Measurements from ENCODE around the gene PHACTR1.
A peak's percentile ranks its signal among the peaks of the same experiment; 100 is the strongest.

PHACTR1 gene

DNA sequence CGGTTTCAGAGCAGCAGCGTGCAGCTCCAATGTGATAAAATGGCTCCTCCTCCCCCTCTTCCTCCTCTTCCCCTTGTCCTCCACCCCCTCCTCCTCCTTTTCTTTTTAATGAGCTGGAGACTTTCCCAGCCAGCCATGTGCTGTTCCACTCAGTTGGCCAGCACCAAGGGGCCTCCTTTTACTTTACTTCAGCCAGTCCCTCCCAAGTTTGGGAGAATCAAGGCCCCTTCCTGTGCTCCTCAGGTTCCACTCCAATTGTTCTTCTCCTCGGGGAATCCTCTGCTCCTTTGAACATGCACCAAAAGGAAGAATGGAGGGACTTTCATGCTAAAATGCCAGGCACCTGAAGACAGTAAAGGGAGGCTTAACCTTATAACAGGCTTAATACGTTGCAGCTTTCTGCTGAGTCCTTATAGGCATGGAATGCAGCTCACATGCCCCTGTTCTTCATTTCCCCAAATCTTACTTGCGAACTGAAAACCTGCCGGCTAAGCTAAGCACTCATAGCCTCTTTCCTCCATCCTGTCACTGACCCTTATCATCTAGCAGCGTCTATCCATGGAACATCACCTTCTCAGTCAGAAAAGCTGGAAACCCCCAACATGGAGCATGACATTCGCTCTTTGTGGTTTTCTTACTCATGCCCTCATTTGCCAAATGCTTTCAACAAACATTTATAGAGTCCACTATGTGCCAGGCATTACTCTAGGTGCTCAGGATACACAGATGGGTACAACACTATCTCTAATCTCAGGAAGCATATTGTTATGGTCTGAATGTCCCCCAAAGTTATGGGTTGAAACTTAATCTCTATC is 170.6 kb downstream of the PHACTR1 start:
- DNase-seq = no peak
- in situ Hi-C loops (cut with MboI; ENCODE audit: low pct_unique_long_range_greater_than_20kb, low sequenced_read_pairs) = loop anchor here (25.0 kb wide), 1 partner anchor 250 kb away; no protein-coding TSS in a partner anchor

DNA sequence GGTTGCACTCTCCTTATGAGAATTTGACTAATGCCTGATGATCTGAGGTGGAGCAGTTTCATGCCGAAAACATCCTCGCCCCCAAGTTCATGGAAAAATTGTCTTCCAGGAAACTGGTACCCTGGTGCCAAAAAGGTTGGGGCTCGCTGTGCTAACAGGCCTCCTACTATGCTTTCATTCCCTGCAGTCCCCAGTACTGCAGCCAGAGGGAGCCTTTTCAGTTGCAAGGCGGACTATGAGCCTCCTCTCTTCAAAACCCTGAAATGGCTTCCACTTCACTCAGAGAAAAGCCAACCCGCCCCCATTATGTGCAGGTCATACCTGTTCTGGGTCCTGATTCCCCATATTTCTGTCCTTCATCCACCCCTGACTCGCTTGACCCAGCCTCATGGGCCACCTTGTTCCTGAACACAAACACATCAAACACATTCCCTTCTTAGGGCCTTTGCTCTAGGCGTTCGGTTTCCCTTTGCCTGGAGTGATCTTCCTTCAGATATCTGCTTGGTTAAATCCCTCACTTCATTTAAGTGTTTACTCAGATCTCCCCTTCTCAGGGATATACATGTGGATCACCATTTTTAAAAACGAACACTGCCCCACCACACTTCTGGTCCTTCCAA is 173.7 kb downstream of the PHACTR1 start:
- in situ Hi-C loops (cut with MboI; ENCODE audit: low pct_unique_long_range_greater_than_20kb, low sequenced_read_pairs) = loop anchor here (25.0 kb wide), 1 partner anchor 253 kb away; no protein-coding TSS in a partner anchor
- DNase-seq = peak; percentile 14

DNA sequence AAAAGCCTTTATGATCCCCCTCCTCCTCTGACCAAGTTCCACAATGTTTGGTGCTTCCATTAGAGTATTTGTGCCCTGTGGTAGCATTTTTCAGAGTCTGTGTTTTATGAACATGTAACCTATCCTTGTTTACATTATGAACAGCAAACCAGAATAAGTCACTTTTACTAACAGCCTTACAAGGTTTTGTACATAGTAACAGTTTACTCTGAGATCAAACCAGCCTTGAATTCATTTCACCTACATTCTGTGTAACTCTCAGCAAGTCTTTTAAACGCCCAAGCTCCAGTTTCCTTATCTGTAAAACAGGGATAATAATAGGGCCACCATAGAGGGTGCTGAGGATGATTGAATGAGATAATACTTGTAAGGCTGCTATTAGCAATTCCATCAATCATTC is 175.0 kb downstream of the PHACTR1 start:
- no peak for DNase-seq
- in situ Hi-C loops (cut with MboI; ENCODE audit: low pct_unique_long_range_greater_than_20kb, low sequenced_read_pairs) = loop anchor here (25.0 kb wide), 1 partner anchor 254 kb away; no protein-coding TSS in a partner anchor

DNA sequence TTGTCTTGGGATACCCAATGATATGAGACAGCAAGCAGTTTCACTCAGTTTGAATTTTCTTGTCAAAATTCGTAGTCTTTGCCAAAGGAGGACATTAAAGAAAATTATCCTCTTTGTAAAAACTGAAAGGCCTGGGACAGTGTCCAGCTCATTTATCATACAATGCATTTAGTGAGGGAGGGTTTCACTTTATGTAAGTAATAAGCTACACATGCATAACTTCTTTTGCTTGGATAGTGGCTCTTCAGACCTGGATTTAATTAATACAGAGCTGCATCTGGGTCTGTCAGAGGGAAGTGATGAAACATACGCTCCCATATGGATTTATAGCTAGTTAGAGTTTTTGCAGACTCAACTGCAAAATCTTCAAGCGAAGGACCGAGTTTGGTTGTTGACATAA is 175.6 kb downstream of the PHACTR1 start:
- no peak for DNase-seq
- in situ Hi-C loops (cut with MboI; ENCODE audit: low pct_unique_long_range_greater_than_20kb, low sequenced_read_pairs) = loop anchor here (25.0 kb wide), 1 partner anchor 255 kb away; no protein-coding TSS in a partner anchor

DNA sequence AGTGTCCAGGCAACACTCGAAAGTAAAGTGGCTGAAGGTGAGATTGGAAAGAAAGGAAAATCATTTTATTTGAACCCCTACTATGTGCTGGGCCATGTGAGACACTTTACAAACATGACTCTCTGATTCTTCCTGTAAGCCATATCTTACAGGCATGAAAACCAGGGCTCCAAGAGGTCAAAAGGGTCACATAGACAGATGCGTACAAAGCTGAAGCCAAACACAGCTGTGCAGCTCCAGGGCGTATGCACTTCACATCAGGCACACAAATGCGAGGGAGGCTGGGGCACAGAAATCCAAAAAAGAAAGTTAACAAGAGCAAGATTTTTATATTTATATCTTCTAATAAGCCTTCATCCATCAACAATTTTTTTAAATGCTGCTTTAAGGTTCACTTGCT is 176.5 kb downstream of the PHACTR1 start:
- in situ Hi-C loops (cut with MboI; ENCODE audit: low pct_unique_long_range_greater_than_20kb, low sequenced_read_pairs) = loop anchor here (25.0 kb wide), 1 partner anchor 256 kb away; no protein-coding TSS in a partner anchor
- DNase-seq = no peak

DNA sequence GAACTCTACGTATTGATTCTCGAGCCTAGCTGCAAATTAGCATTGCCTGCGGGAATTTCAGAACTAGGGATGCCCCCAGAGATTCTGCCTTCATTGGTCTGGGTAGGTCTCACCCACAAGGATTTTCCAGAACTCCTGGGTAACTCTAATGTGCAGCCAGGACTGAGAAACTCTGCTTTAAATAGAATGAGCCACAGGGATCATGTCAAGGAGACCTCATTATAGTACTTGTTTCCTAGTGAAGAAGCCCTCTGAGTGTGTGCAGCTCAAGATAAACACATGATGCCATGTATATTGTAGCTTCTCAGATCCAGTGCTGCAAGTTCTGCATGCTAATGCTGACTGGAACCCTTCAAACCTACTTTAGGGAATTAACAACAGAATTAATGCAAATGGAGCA is 179.2 kb downstream of the PHACTR1 start:
- no peak for DNase-seq
- in situ Hi-C loops (cut with MboI; ENCODE audit: low pct_unique_long_range_greater_than_20kb, low sequenced_read_pairs) = loop anchor here (25.0 kb wide), 1 partner anchor 258 kb away; no protein-coding TSS in a partner anchor

DNA sequence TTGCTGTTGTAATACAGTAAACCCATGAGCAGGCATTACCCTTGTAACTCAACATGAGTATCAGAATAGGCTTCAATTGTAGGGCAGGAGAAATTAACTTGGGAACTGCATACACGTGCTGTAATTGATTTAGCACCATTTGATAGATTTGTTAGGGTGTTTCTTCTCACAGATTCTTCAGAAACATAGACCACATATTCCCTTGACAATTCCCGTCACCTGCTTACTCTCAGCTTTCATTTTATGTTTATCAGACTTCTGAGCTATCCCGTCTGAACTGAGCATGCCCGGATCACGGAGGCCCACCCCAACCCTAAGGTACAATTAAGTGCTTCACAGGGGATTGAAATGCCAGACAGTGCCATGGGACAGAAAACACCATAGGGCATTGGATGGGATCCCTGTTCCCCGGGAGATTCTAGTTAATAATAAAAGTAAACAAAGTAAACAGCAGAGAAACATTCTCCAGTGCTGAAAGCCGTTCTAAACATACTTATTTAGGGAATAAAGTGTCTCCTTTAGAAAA is 179.7 kb downstream of the PHACTR1 start:
- DNase-seq = no peak
- in situ Hi-C loops (cut with MboI; ENCODE audit: low pct_unique_long_range_greater_than_20kb, low sequenced_read_pairs) = loop anchor here (25.0 kb wide), 1 partner anchor 259 kb away; no protein-coding TSS in a partner anchor

DNA sequence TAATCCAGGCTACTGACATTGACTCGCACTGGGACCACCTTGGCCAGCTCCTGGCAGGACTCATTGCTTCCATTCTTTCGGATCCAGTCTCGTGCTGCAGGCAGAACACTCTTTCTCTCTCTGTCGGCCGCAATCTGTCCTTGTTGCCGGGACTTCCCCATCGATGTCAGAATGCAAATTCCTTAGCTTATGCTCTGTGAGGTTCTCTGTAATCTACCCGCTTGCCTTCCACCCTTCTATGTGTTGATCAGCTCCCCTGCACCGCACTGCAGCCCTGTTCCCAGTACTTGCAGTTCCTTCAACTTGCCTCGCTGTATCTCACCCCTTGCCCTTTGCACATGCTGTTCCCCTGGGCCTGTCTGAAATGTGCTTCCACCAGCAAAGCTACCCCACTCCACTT is 182.0 kb downstream of the PHACTR1 start:
- in situ Hi-C loops (cut with MboI; ENCODE audit: low pct_unique_long_range_greater_than_20kb, low sequenced_read_pairs) = loop anchor here (25.0 kb wide), 1 partner anchor 261 kb away; no protein-coding TSS in a partner anchor
- no peak for DNase-seq

DNA sequence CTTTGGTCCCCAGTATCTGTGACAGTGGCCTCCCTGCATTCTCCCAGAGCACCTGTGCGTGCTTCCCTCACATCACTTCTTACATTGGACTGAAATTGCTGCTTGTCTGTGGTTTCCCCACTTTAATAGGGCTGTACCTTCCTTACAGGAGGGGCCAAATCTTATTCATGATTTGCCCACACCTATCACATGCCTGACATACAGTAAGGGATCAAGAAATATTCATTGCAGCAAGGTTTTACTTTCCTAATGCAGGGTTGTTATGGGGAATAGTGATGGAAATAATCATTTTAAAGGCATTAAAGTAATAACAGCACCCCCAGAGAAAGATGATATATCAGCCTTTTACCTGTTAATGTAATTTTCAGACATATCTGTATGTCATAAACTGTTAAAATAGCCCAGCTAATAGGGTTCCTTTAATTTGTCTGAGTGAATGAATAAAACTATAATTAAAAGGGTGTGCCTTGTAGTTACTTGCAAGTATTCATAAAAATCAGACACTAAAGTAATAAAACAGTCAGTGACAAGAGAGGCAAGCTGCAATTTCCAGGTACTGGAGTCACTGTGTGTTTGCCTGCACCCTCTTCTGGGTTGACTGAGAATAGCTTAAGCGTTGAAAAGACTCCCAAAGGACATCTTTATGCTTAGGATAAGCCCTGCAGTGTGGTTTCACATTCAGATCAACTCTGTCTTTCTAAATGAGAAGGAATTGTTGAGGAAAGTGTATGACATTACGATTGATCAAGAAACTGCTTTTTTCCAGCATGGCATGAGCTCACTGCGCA is 182.7 kb downstream of the PHACTR1 start:
- in situ Hi-C loops (cut with MboI; ENCODE audit: low pct_unique_long_range_greater_than_20kb, low sequenced_read_pairs) = loop anchor here (25.0 kb wide), 1 partner anchor 262 kb away; no protein-coding TSS in a partner anchor

DNA sequence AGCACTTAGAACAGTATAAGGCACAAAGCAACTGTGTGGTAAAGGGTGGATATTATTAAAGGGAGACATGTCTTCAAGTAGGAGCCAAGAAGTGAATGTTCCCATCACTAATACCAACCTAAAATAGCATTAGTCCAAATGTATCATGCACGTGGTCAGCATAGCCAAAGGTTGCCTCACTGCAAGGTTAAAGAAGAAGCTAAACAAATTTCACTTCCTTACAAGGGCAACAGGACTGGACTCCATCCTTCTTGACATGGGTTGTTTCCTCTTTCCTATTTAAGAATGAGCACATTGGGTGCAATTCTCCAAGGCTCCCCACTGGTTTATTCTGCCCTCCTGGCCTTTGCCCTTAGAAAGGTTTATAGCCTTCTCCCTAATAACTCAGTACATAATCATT is 186.7 kb downstream of the PHACTR1 start:
- in situ Hi-C loops (cut with MboI; ENCODE audit: low pct_unique_long_range_greater_than_20kb, low sequenced_read_pairs) = no loop called here
- no peak for DNase-seq

More for the DNA sequence above, 182.7 kb downstream of the PHACTR1 start:
- no peak for DNase-seq

DNA sequence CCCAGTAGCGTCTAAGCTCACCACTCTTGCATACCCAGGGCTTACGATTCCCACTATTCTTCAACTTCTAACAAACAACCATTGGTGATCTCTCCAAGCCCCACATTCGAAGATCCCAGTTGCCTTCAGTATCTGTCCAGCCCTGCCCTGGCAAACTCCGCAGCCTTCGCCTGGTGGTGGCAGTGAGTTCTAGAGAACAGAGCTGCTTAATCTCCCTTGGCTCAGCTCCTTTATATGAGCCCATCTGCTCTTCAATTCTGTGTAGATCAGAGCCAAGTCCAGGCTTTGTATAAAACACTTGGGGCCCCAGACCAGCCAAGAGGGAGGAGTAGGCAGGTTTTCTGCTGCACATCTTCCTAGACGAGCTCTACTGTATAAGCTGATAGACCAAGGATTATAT is 193.3 kb downstream of the PHACTR1 start:
- in situ Hi-C loops (cut with MboI; ENCODE audit: low pct_unique_long_range_greater_than_20kb, low sequenced_read_pairs) = no loop called here
- no peak for DNase-seq

DNA sequence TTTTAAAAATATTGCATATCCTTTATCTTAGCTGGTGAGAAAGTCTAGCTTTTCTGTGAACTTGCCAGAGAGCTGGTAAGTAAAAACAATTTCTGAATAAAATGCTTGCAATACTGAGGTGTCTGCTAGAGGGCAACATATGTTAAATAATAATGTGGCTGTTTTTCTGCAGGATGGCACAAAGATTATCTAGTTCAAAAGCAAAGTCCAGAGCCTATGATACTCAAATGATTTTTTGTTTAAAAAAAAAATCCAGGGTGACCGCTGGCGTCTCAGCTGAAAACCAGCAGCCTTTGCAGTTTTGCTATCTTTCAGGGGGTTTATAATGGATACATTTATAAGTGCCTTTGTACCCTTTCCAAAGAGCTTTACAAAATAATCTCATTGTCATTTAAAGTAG is 194.9 kb downstream of the PHACTR1 start:
- peak; percentile 87 for DNase-seq
- in situ Hi-C loops (cut with MboI; ENCODE audit: low pct_unique_long_range_greater_than_20kb, low sequenced_read_pairs) = no loop called here

DNA sequence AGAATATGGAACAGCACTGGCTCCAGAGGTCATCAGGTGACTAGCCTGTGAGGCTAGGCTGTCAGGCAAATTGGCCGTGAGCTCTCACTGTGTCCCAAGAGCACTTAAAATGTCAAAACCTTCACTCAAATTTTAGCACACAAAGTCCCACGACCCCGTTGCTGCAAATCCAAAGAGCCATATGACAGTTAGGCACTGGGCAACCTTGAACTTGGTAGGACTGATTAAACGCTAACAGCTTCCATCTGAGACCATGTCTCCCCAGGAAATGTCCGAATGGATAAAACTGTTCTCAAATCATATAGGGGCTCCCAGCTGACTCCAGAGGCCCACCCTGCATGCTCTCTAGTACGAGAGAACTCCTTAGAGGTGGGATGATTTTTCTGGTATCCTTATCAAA is 196.6 kb downstream of the PHACTR1 start:
- DNase-seq = no peak
- in situ Hi-C loops (cut with MboI; ENCODE audit: low pct_unique_long_range_greater_than_20kb, low sequenced_read_pairs) = no loop called here

DNA sequence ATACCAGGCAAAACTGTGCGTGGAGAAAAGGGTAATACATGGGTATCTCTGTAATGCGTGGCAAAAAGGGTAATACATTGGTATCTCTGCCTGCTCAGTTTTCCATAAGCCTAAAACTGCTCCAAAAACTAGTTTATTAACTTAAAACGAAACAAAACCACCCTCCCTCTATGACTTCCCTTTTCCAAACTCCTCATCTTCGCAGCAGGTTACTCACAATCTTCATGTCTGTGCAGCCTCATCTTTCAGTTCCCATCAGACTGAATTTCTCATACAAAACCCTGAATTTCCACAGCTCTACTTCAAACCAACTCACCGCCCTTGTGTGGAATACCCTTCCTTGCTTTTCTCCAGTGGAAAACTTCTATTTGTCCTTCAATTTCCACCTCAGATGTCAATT is 199.4 kb downstream of the PHACTR1 start:
- peak; percentile 55 for DNase-seq
- in situ Hi-C loops (cut with MboI; ENCODE audit: low pct_unique_long_range_greater_than_20kb, low sequenced_read_pairs) = no loop called here

DNA sequence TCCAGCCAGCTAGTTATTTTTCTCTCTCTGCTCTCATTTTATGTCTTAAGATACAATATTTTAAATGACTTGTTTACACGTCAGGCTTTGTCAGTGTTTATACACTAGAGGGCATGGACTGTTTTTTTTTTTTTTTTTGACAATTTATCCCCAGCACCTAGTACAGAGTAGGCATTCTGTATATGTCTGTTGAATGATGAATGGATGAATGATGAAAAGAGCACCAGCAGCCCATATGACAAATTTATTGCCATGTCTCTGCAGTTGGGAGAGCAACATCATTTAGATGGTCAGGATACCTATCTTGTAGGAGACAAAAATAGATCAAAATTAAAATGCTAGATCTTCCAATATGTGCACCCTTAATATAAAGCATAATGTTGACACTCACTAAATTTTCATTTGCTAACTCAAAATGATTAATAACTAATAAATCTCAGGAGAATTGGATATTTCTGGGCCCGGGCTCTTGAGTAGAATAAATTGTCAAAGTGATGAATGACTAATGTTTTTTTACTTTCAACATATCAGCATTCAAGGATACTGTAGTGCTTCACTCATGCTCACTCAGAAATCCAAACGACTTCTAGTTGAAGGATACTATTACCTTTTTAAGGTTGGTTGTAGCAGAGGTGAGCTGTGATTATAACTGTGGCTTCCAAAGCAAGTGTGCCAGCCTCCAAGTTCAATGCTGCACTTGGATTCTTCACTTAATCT is 200.0 kb downstream of the PHACTR1 start:
- in situ Hi-C loops (cut with MboI; ENCODE audit: low pct_unique_long_range_greater_than_20kb, low sequenced_read_pairs) = no loop called here
- DNase-seq = no peak

DNA sequence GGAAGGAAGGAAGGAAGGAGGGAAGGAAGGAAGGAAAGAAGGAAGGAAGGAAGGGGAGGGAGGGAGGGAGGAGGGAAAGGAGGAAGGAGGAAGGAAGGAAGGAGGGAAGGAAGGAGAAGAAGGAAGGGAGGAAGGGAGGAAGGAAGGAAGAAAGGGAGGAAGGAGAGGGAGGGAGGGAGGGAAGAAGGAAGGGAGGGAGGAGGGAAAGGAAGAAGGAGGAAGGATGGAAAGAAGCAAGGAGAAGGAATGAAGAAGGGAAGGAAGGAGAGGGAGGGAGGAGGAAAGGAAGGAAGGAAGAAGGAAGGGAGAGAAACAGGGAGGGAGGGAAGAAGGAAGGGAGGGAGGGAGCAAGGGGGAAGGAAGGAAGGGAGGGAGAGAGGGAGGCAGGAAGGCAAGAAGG is 204.9 kb downstream of the PHACTR1 start:
- no peak for DNase-seq
- in situ Hi-C loops (cut with MboI; ENCODE audit: low pct_unique_long_range_greater_than_20kb, low sequenced_read_pairs) = no loop called here

DNA sequence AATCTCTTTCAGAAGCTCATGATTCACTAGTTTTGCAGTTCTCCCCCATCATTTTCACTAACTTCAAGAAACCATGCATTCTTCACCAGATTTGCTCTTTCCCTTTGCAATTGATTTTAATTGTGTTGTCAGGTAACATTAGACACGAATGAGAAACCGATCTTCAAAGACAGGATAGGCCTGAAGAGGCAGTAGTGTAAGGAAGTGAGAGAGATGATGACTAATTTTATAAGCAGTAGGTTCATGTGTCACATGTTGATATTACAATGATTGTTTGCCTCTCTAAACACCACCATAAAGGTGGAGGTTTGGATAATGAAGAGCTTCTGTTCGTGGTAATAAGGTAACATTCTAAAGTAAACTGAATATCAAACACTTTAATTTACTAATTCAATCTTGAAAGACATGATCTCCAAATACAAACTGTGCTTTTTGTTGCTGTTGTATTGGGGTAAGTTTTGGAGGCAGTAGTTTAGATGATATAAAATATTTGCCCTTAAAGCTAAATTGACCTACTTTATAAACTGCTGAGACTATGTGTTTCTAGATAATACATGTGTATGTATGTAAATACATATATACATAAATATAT is 207.2 kb downstream of the PHACTR1 start:
- no peak for DNase-seq
- in situ Hi-C loops (cut with MboI; ENCODE audit: low pct_unique_long_range_greater_than_20kb, low sequenced_read_pairs) = no loop called here

DNA sequence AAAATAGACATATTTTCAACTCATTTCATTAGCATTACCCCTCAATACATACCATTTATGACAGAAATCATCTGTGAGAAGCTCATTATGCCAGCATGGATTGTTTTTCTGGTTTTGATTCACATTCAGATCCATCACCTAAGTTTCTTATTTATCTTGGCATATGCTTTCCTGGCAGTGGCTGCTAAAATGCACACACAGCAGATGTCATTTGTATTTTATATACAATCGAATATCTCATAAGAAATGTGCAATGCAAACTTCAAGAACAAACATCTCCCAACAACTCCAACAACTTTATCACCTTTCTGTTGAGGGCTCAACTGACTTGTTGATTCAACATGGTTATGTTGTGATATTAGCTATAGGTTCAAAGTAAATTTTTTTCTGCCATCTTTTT is 208.3 kb downstream of the PHACTR1 start:
- DNase-seq = no peak
- in situ Hi-C loops (cut with MboI; ENCODE audit: low pct_unique_long_range_greater_than_20kb, low sequenced_read_pairs) = no loop called here
